Muscle of leg (tissue), 11 donors: ENCODE results near the gene NFIL3. TPM values are rescaled to one million over a fixed set of nuclear protein-coding genes. Genes with fewer than 3 reads are reported as not detected.
A peak's percentile ranks its signal among the peaks of the same experiment; 100 is the strongest.

Source experiments
- DNase-seq: peaks from one replicate; pipeline ENCODE4 v3.0.0; 2013
- H3K27ac ChIP-seq: one replicate; pipeline ENCODE4 v1.5.1; 2013; ENCODE audit warnings: mild to moderate bottlenecking, low read length, control low read depth
- H3K27me3 ChIP-seq: one replicate; pipeline ENCODE4 v1.6.1; 2013; ENCODE audit warnings: low read length; ENCODE audit not compliant: control insufficient read depth, insufficient read depth
- H3K36me3 ChIP-seq: one replicate; pipeline ENCODE4 v1.6.1; 2013; ENCODE audit warnings: low read length; ENCODE audit not compliant: control insufficient read depth, insufficient read depth
- H3K4me1 ChIP-seq: one replicate; pipeline ENCODE4 v1.6.1; 2013; ENCODE audit warnings: low read length; ENCODE audit not compliant: control insufficient read depth, insufficient read depth
- H3K4me3 ChIP-seq: one replicate; pipeline ENCODE4 v1.5.1; 2013; ENCODE audit warnings: low read length, control low read depth
- H3K9me3 ChIP-seq: replicated peaks from 2 replicates; pipeline ENCODE4 v1.6.1; 2013; ENCODE audit warnings: low read depth, low read length; ENCODE audit not compliant: control insufficient read depth
- WGBS: methylation state at CpG from one replicate; pipeline ENCODE4 v1.1.5; 2013; ENCODE audit warnings: missing lambda C conversion rate; ENCODE audit not compliant: insufficient coverage; 5-methylcytosine and 5-hydroxymethylcytosine counted together
- polyA plus RNA-seq, 8 donors: library from polyadenylated mRNA; unstranded; fragments of 120-200 nt; gene quantifications; one replicate each; pipeline versions ENCODE4 v1.2.1 to v1.2.3, GENCODE V29; 2013; ENCODE audit warnings: inconsistent platforms in 1 of 8, low replicate concordance in 1 of 8; ENCODE audit not compliant: insufficient read length in 8 of 8, insufficient read depth in 1 of 8
- total RNA-seq: library from RNA; stranded (reverse); fragments of 120-200 nt; gene quantifications from one replicate; pipeline ENCODE4 v1.2.4, GENCODE V29; 2013

NFIL3 gene
- total and polyA plus RNA-seq, 9 donors: 12.8 to 26.1 (median 23.4) TPM

- Histone ChIP-seq H3K4me1 (no peaks in the 10 kb centered on the region), H3K27ac (no peak overlapping the region), H3K27me3 (no peaks in the 10 kb centered on the region), H3K9me3 (peaks cover 12% of the 10 kb centered on the region), H3K4me3 (no peak overlapping the region), H3K36me3 (no peaks in the 10 kb centered on the region)
- 81% methylated on average over 5 of the region's 8 CpGs for WGBS
- no peak for DNase-seq
Observed at GRCh38 chr9:91443321-91443993, 19.8 kb upstream of the NFIL3 start.

- 82% methylated on average over 11 of the region's 13 CpGs for WGBS
- Histone ChIP-seq H3K27ac (no peak overlapping the region), H3K4me1 (no peaks in the 10 kb centered on the region), H3K36me3 (no peaks in the 10 kb centered on the region), H3K27me3 (no peaks in the 10 kb centered on the region), H3K4me3 (no peak overlapping the region), H3K9me3 (no peaks in the 10 kb centered on the region)
- no peak for DNase-seq
Observed at GRCh38 chr9:91436841-91437240, 13.2 kb upstream of the NFIL3 start.

GRCh38 chr9:91433180-91433579 is 9.5 kb upstream of the NFIL3 start:
- Histone ChIP-seq H3K4me3 (no peak overlapping the region), H3K9me3 (no peaks in the 10 kb centered on the region), H3K27ac (no peak overlapping the region), H3K4me1 (no peaks in the 10 kb centered on the region), H3K27me3 (peaks cover 3% of the 10 kb centered on the region), H3K36me3 (no peaks in the 10 kb centered on the region)
- WGBS: no CpG with 5 or more reads among the region's 2 CpGs
- peak; percentile 32 for DNase-seq

- no peak overlapping the region for H3K4me3 ChIP-seq
- 63% methylated on average over 4 of the region's 5 CpGs for WGBS
- H3K27me3 ChIP-seq: peaks cover 10% of the 10 kb centered on the region
- H3K27ac ChIP-seq: no peak overlapping the region
- H3K9me3 ChIP-seq: no peaks in the 10 kb centered on the region
- no peaks in the 10 kb centered on the region for H3K36me3 ChIP-seq
- no peak for DNase-seq
- no peaks in the 10 kb centered on the region for H3K4me1 ChIP-seq
Observed at GRCh38 chr9:91431485-91431884, 7.9 kb upstream of the NFIL3 start.

- H3K4me3 ChIP-seq: no peak overlapping the region
- no peak for DNase-seq
- 72% methylated on average over 8 of the region's 8 CpGs for WGBS
- H3K27ac ChIP-seq: no peak overlapping the region
- peaks cover 26% of the 10 kb centered on the region for H3K27me3 ChIP-seq
- H3K9me3 ChIP-seq: no peaks in the 10 kb centered on the region
- no peaks in the 10 kb centered on the region for H3K36me3 ChIP-seq
- peaks cover 6% of the 10 kb centered on the region for H3K4me1 ChIP-seq
Observed at GRCh38 chr9:91429501-91429900, 5.9 kb upstream of the NFIL3 start.

GRCh38 chr9:91428927-91429351 is 5.3 kb upstream of the NFIL3 start:
- WGBS: 50% methylated on average over 3 of the region's 5 CpGs
- Histone ChIP-seq H3K4me1 (peaks cover 7% of the 10 kb centered on the region), H3K4me3 (no peak overlapping the region), H3K36me3 (no peaks in the 10 kb centered on the region), H3K9me3 (no peaks in the 10 kb centered on the region), H3K27me3 (peaks cover 28% of the 10 kb centered on the region), H3K27ac (no peak overlapping the region)
- no peak for DNase-seq

GRCh38 chr9:91428436-91428835 is 4.8 kb upstream of the NFIL3 start:
- no peak for DNase-seq
- no CpG with 5 or more reads among the region's 2 CpGs for WGBS
- Histone ChIP-seq H3K36me3 (no peaks in the 10 kb centered on the region), H3K27me3 (peaks cover 28% of the 10 kb centered on the region), H3K4me3 (no peak overlapping the region), H3K4me1 (peaks cover 7% of the 10 kb centered on the region), H3K27ac (no peak overlapping the region), H3K9me3 (no peaks in the 10 kb centered on the region)

- DNase-seq: no peak
- WGBS: no CpG with 5 or more reads among the region's 2 CpGs
- H3K27me3 ChIP-seq: peaks cover 31% of the 10 kb centered on the region
- H3K36me3 ChIP-seq: no peaks in the 10 kb centered on the region
- H3K9me3 ChIP-seq: no peaks in the 10 kb centered on the region
- peaks cover 9% of the 10 kb centered on the region for H3K4me1 ChIP-seq
- no peak overlapping the region for H3K27ac ChIP-seq
- no peak overlapping the region for H3K4me3 ChIP-seq
Observed at GRCh38 chr9:91427873-91428272, 4.2 kb upstream of the NFIL3 start.

- Histone ChIP-seq H3K27ac (no peak overlapping the region), H3K36me3 (no peaks in the 10 kb centered on the region), H3K27me3 (peaks cover 40% of the 10 kb centered on the region), H3K9me3 (no peaks in the 10 kb centered on the region), H3K4me1 (peaks cover 21% of the 10 kb centered on the region), H3K4me3 (no peak overlapping the region)
- no CpG with 5 or more reads among the region's 3 CpGs for WGBS
- peak; percentile 70 for DNase-seq
Observed at GRCh38 chr9:91426123-91426745, 2.6 kb upstream of the NFIL3 start.

- Histone ChIP-seq H3K27me3 (peaks cover 45% of the 10 kb centered on the region), H3K4me1 (peaks cover 24% of the 10 kb centered on the region), H3K27ac (peak overlapping the region; percentile 32), H3K36me3 (no peaks in the 10 kb centered on the region), H3K4me3 (no peak overlapping the region), H3K9me3 (no peaks in the 10 kb centered on the region)
- no peak for DNase-seq
- 80% methylated on average over 4 of the region's 9 CpGs for WGBS
Observed at GRCh38 chr9:91425271-91425670, 1.6 kb upstream of the NFIL3 start.
